ENCODE measurements around the gene GRK4. TPM values are rescaled to one million over a fixed set of nuclear protein-coding genes. Genes with fewer than 3 reads are reported as not detected.

GRK4 gene
- total RNA-seq, 1 donor from 2014 or later: 12.0 TPM

DNA sequence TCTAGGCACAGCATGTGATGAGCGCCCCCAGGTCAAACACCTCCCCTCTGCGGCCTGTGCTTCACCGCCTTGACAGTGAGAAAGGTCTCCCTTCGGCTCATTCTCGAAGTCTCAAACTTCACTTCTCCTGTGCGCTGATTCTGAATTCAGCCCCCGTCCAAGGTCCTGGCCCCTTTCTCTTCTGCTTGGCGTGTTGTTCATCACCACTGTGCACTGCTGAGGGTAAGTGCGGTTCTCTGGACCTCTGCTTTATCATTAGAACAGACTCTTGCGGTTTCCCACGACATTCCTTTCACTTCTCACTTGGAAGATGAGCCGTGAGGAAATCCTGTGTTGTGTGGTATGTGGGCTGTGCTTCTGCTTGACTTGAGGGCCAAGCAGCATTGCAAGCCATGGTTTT is 99.1 kb downstream of the GRK4 start:
- TF ChIP-seq CTCF (IDR thresholded peaks at IDR 0.05): no peak
- DNase-seq (ENCODE audit: low spot score): no peak
- Mint-ChIP-seq H3K4me3 (ENCODE audit: unreplicated experiment) (no peak overlapping the region), H3K4me1 (ENCODE audit: low read depth) (no peaks in the 10 kb centered on the region), H3K27ac (ENCODE audit: unreplicated experiment) (no peak overlapping the region), H3K27me3 (ENCODE audit: low read depth) (peaks cover 17% of the 10 kb centered on the region), H3K9me3 (ENCODE audit: low read depth) (peaks cover 5% of the 10 kb centered on the region), H3K36me3 (ENCODE audit: low read depth) (peaks cover 2% of the 10 kb centered on the region)

GRCh38 chr4:3065551-3065950 is 102.2 kb downstream of the GRK4 start:
- no peaks in the 10 kb centered on the region for H3K4me1 Mint-ChIP-seq (ENCODE audit: low read depth)
- H3K9me3 Mint-ChIP-seq (ENCODE audit: low read depth): peaks cover 5% of the 10 kb centered on the region
- no peak for DNase-seq (ENCODE audit: low spot score)
- H3K4me3 Mint-ChIP-seq (ENCODE audit: unreplicated experiment): no peak overlapping the region
- H3K36me3 Mint-ChIP-seq (ENCODE audit: low read depth): peaks cover 2% of the 10 kb centered on the region
- TF ChIP-seq CTCF (IDR thresholded peaks at IDR 0.05): no peak
- no peak overlapping the region for H3K27ac Mint-ChIP-seq (ENCODE audit: unreplicated experiment)
- H3K27me3 Mint-ChIP-seq (ENCODE audit: low read depth): peaks cover 9% of the 10 kb centered on the region

DNA sequence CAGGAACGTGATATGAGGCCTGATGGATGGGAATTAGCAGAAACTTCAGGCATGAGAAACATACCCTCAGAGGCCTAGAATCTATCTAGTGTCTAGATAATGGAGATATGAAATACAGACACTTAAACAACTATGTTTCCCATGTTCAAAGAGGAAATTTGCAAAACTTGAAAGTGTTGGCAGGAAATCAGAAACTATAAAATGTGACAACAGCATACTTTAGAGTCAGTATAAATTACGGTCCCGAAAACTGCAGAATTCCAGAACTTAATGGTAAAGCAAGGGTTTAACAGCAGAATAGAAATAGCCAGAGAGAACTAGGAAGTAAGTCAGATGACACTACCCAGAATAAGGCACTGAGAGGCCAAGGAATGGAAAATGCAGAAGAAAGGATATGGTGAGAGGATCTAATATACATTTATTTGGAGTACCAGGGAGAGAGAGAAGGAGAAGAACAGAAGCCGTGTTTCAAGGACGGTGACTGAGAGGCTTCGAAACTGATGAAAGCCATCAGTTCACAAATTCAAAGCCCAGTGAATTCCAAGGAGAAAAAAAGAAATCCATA is 103.5 kb downstream of the GRK4 start:
- H3K9me3 Mint-ChIP-seq (ENCODE audit: low read depth): peaks cover 5% of the 10 kb centered on the region
- H3K27me3 Mint-ChIP-seq (ENCODE audit: low read depth): peaks cover 9% of the 10 kb centered on the region
- H3K4me1 Mint-ChIP-seq (ENCODE audit: low read depth): no peaks in the 10 kb centered on the region
- no peak for TF ChIP-seq CTCF (IDR thresholded peaks at IDR 0.05)
- no peak for DNase-seq (ENCODE audit: low spot score)
- H3K36me3 Mint-ChIP-seq (ENCODE audit: low read depth): peaks cover 2% of the 10 kb centered on the region
- H3K4me3 Mint-ChIP-seq (ENCODE audit: unreplicated experiment): no peak overlapping the region
- no peak overlapping the region for H3K27ac Mint-ChIP-seq (ENCODE audit: unreplicated experiment)

DNA sequence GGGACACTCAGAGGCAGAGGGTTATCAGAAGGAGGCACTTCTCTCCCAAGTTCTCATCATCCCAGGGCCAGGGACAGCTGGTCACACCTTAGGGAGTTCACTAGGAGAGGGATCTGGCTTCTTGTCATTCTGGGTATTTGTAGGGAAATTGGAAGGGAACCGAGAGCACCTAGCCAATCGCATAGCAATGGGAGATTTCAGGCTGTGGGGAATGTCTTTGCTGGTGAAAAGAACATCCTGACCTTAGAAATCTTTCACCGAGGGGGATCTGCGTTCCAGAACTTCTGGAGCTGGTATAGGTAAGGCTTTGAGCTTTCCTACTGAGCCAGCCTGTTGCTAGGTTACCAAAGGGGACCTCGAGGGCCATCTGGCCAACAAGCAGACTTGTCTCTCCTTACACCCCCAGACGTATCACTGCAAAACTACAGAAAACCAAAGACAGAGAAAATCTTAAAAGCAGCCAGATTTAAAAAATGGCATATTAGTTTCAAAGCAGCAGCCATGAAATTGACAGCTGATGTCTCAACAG is 104.2 kb downstream of the GRK4 start:
- no peak overlapping the region for H3K4me3 Mint-ChIP-seq (ENCODE audit: unreplicated experiment)
- peaks cover 2% of the 10 kb centered on the region for H3K36me3 Mint-ChIP-seq (ENCODE audit: low read depth)
- H3K27ac Mint-ChIP-seq (ENCODE audit: unreplicated experiment): no peak overlapping the region
- H3K9me3 Mint-ChIP-seq (ENCODE audit: low read depth): peaks cover 5% of the 10 kb centered on the region
- peaks cover 9% of the 10 kb centered on the region for H3K27me3 Mint-ChIP-seq (ENCODE audit: low read depth)
- TF ChIP-seq CTCF (IDR thresholded peaks at IDR 0.05): no peak
- DNase-seq (ENCODE audit: low spot score): no peak
- H3K4me1 Mint-ChIP-seq (ENCODE audit: low read depth): no peaks in the 10 kb centered on the region

DNA sequence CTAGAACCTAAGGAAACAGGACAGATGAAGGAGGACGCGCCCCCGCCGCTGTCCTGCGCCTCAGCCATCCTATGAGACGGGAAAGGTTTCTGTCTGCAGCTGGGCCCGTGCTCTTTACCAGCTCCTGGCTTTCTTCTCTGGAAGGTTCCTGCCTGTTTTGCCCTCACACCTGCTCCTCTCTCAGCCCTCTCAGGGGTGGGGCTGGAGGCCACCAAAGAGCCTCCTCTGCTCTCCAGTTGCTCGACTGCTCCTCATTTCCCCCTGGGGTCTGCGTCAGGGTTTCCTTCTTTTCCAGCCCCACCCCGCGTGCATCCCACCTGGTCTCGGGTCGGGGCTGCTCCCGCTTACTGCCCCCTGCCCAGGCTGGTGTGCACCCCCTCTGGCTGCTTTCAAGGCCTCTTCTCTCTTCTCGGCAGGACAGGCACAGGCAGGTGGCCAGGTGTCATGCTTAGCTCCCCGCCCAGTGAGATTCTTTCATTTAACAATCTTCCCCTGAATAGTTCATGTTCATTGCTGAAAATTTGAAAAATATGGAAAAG is 106.4 kb downstream of the GRK4 start:
- Mint-ChIP-seq H3K4me3 (ENCODE audit: unreplicated experiment) (no peak overlapping the region), H3K9me3 (ENCODE audit: low read depth) (peaks cover 5% of the 10 kb centered on the region), H3K27me3 (ENCODE audit: low read depth) (peaks cover 6% of the 10 kb centered on the region), H3K4me1 (ENCODE audit: low read depth) (no peaks in the 10 kb centered on the region), H3K27ac (ENCODE audit: unreplicated experiment) (no peak overlapping the region), H3K36me3 (ENCODE audit: low read depth) (peaks cover 2% of the 10 kb centered on the region)
- no peak for DNase-seq (ENCODE audit: low spot score)
- TF ChIP-seq CTCF (IDR thresholded peaks at IDR 0.05): no peak
